ENCODE results near the gene MPO. TPM values are rescaled to one million over a fixed set of nuclear protein-coding genes. Genes with fewer than 3 reads are reported as not detected.

MPO gene
- total RNA-seq, 1 experiment from 2014 or later = not detected

DNA sequence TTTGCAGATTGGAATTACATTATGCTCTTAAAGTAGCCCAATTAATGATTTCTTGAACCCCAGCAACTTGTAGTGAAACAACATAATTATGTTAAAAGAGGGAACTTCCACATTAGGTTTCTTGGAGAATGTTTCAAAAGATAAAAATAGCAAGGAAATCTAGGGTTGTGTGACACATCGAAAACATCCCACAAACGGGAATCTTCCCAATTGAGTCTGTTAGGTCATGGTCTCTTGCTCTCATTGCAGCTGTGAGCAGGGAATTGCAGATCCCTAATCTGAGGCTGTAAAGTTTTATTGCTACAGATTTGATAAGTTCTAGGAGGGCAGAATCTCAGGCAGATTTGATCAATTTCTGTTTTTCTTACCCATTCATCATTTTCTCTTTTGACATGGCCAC, 49.1 kb downstream of the MPO start:
- H3K4me3 Mint-ChIP-seq = no peak overlapping the region
- DNase-seq (ENCODE audit: low spot score) (no peak), ATAC-seq (no peak)
- H3K9me3 Mint-ChIP-seq = no peaks in the 10 kb centered on the region
- CTCF ChIA-PET = interaction anchor here (1.2 to 1.9 kb wide), 4 partner anchors 12 to 31 kb away, joined by 5 to 12 read pairs (median 8); partner anchors contain the start of gene MKS1
- H3K4me1 Mint-ChIP-seq = peaks cover 11% of the 10 kb centered on the region
- H3K27ac Mint-ChIP-seq = no peak overlapping the region
- TF ChIP-seq, protein P1, sequence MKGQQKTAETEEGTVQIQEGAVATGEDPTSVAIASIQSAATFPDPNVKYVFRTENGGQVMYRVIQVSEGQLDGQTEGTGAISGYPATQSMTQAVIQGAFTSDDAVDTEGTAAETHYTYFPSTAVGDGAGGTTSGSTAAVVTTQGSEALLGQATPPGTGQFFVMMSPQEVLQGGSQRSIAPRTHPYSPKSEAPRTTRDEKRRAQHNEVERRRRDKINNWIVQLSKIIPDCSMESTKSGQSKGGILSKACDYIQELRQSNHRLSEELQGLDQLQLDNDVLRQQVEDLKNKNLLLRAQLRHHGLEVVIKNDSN (CRISPR knock-in tag; IDR thresholded peaks at IDR 0.05) = no peak
- TF ChIP-seq KAT7 (CRISPR knock-in tag; IDR thresholded peaks at IDR 0.05; ENCODE audit: borderline replicate concordance) = no peak
- TF ChIP-seq, protein P2, sequence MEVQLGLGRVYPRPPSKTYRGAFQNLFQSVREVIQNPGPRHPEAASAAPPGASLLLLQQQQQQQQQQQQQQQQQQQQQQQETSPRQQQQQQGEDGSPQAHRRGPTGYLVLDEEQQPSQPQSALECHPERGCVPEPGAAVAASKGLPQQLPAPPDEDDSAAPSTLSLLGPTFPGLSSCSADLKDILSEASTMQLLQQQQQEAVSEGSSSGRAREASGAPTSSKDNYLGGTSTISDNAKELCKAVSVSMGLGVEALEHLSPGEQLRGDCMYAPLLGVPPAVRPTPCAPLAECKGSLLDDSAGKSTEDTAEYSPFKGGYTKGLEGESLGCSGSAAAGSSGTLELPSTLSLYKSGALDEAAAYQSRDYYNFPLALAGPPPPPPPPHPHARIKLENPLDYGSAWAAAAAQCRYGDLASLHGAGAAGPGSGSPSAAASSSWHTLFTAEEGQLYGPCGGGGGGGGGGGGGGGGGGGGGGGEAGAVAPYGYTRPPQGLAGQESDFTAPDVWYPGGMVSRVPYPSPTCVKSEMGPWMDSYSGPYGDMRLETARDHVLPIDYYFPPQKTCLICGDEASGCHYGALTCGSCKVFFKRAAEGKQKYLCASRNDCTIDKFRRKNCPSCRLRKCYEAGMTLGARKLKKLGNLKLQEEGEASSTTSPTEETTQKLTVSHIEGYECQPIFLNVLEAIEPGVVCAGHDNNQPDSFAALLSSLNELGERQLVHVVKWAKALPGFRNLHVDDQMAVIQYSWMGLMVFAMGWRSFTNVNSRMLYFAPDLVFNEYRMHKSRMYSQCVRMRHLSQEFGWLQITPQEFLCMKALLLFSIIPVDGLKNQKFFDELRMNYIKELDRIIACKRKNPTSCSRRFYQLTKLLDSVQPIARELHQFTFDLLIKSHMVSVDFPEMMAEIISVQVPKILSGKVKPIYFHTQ (CRISPR knock-in tag; IDR thresholded peaks at IDR 0.05) = no peak
- TF ChIP-seq ZNF121 (CRISPR knock-in tag; IDR thresholded peaks at IDR 0.05) = no peak
- peaks cover 72% of the 10 kb centered on the region for H3K27me3 Mint-ChIP-seq (ENCODE audit: low read depth)
- H3K36me3 Mint-ChIP-seq = no peaks in the 10 kb centered on the region
- POLR2A ChIA-PET = no interaction called here

DNA sequence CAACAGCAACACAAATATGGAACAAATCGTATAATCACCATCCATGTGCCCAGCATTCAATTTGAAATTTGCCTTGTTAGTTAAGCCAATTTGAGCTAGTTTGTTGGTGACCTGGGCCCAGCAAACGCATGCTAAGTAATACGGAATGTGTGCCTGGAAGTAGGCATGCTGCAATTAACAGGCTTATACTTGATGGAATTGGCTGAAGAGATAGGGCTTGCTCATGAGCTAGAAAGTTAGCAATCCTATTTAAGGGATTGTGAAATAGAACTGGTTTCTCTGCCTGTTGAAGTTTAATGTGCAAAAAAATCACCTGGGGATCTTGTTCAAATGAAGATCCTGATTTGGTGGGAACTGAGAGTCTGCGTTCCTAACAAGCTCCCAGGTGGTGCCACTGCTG, 50.9 kb downstream of the MPO start:
- TF ChIP-seq, protein P3, sequence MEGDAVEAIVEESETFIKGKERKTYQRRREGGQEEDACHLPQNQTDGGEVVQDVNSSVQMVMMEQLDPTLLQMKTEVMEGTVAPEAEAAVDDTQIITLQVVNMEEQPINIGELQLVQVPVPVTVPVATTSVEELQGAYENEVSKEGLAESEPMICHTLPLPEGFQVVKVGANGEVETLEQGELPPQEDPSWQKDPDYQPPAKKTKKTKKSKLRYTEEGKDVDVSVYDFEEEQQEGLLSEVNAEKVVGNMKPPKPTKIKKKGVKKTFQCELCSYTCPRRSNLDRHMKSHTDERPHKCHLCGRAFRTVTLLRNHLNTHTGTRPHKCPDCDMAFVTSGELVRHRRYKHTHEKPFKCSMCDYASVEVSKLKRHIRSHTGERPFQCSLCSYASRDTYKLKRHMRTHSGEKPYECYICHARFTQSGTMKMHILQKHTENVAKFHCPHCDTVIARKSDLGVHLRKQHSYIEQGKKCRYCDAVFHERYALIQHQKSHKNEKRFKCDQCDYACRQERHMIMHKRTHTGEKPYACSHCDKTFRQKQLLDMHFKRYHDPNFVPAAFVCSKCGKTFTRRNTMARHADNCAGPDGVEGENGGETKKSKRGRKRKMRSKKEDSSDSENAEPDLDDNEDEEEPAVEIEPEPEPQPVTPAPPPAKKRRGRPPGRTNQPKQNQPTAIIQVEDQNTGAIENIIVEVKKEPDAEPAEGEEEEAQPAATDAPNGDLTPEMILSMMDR (IDR thresholded peaks at IDR 0.05) = no peak
- no peak for TF ChIP-seq EMX1 (CRISPR knock-in tag; IDR thresholded peaks at IDR 0.05)
- no peak for TF ChIP-seq ZBTB21 (CRISPR knock-in tag; IDR thresholded peaks at IDR 0.05; ENCODE audit: borderline replicate concordance)
- TF ChIP-seq, protein P4, sequence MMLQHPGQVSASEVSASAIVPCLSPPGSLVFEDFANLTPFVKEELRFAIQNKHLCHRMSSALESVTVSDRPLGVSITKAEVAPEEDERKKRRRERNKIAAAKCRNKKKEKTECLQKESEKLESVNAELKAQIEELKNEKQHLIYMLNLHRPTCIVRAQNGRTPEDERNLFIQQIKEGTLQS (CRISPR knock-in tag; conservative IDR thresholded peaks at IDR 0.05) = no peak
- peaks cover 70% of the 10 kb centered on the region for H3K27me3 Mint-ChIP-seq (ENCODE audit: low read depth)
- CTCF ChIA-PET = interaction anchor here (0.5 to 3.7 kb wide), 7 partner anchors 8 to 87 kb away, joined by 3 to 20 read pairs (median 7); partner anchors contain the start of genes LPO and MKS1

GRCh38 chr17:58229384-58229783, 51.4 kb downstream of the MPO start:
- ChIA-PET CTCF (interaction anchor here (0.5 to 3.7 kb wide), 10 partner anchors 9 to 183 kb away, joined by 3 to 20 read pairs (median 6); partner anchors contain the start of genes LPO and MKS1), POLR2A (interaction anchor here (0.7 kb wide), 1 partner anchor 18 kb away, joined by 3 read pairs; no protein-coding TSS in a partner anchor)
- ATAC-seq (no peak), DNase-seq (ENCODE audit: low spot score) (no peak)
- H3K36me3 Mint-ChIP-seq = no peaks in the 10 kb centered on the region
- no peaks in the 10 kb centered on the region for H3K9me3 Mint-ChIP-seq
- peaks cover 68% of the 10 kb centered on the region for H3K27me3 Mint-ChIP-seq (ENCODE audit: low read depth)
- H3K4me1 Mint-ChIP-seq = peaks cover 11% of the 10 kb centered on the region
- TF ChIP-seq TEAD1 (CRISPR knock-in tag; IDR thresholded peaks at IDR 0.05) (no peak), PRRX2 (CRISPR knock-in tag; IDR thresholded peaks at IDR 0.05) (no peak), ZBTB21 (CRISPR knock-in tag; IDR thresholded peaks at IDR 0.05; ENCODE audit: borderline replicate concordance) (no peak), ETV6 (CRISPR knock-in tag; IDR thresholded peaks at IDR 0.05) (no peak)
- TF ChIP-seq, protein P5, sequence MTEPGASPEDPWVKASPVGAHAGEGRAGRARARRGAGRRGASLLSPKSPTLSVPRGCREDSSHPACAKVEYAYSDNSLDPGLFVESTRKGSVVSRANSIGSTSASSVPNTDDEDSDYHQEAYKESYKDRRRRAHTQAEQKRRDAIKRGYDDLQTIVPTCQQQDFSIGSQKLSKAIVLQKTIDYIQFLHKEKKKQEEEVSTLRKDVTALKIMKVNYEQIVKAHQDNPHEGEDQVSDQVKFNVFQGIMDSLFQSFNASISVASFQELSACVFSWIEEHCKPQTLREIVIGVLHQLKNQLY (CRISPR knock-in tag; IDR thresholded peaks at IDR 0.05) = no peak
- TF ChIP-seq, protein P4 (CRISPR knock-in tag; conservative IDR thresholded peaks at IDR 0.05) = no peak
- no peak overlapping the region for H3K4me3 Mint-ChIP-seq
- H3K27ac Mint-ChIP-seq = no peak overlapping the region; the same call in 1 of the 2 replicates

More for the DNA sequence above, 50.9 kb downstream of the MPO start:
- Mint-ChIP-seq H3K9me3 (no peaks in the 10 kb centered on the region), H3K4me1 (peaks cover 11% of the 10 kb centered on the region), H3K36me3 (no peaks in the 10 kb centered on the region), H3K4me3 (no peak overlapping the region), H3K27ac (no peak overlapping the region)
- DNase-seq (ENCODE audit: low spot score) (no peak), ATAC-seq (no peak)
- POLR2A ChIA-PET = no interaction called here
